Motor neuron (in vitro differentiated cells): ENCODE data around the gene CYP4A11. TPM values are rescaled to one million over a fixed set of nuclear protein-coding genes. Genes with fewer than 3 reads are reported as not detected.
"Not testable (repeated sequence)": the region's sequence is repeated elsewhere in the genome, so short reads cannot be mapped to it uniquely, and the experiment has no call there.

Experiments
- ATAC-seq, 8 experiments: fragments of 200-7000 bp; cut with Tn5 transposase; replicated peaks in 6 of 8; 2 replicates each; pipeline ENCODE4 v1.8.0; 2021; ENCODE audit warnings: mild to moderate bottlenecking in 8 of 8, moderate library complexity in 8 of 8
- H3K27ac ChIP-seq, 2 donors: fragments of 250-450 bp; sonication (Bioruptor Pico); 2 replicates each; pipeline ENCODE4 v1.9.0; 2021; ENCODE audit warnings: antibody characterized with exemption in 2 of 2, mild to moderate bottlenecking in 2 of 2, moderate library complexity in 1 of 2
- H3K4me1 ChIP-seq, 2 donors: fragments of 250-450 bp; sonication (Bioruptor Pico); replicated peaks in 1 of 2; 2 replicates each; pipeline ENCODE4 v1.6.1; 2021; ENCODE audit warnings: antibody characterized with exemption in 2 of 2, mild to moderate bottlenecking in 2 of 2, moderate library complexity in 1 of 2
- H3K4me3 ChIP-seq, 5 donors: fragments of 250-450 bp; sonication (Bioruptor Pico); 2 replicates each; pipeline ENCODE4 v1.9.0; 2021; ENCODE audit warnings: antibody characterized with exemption in 5 of 5, mild to moderate bottlenecking in 5 of 5, moderate library complexity in 4 of 5
- WGBS, 10 experiments: fragments of 450-650 bp; shearing (Covaris generic); methylation state at CpG; one replicate each; pipeline ENCODE4 v1.0.0; 2022; 5-methylcytosine and 5-hydroxymethylcytosine counted together
- in situ Hi-C, 9 experiments: fragments of 400-800 bp; cut with MboI; loops; one replicate each; pipeline ENCODE4 v1.15.0; 2021; ENCODE audit warnings: low sequenced_read_pairs in 9 of 9, low pct_unique_long_range_greater_than_20kb in 2 of 9; ENCODE audit not compliant: unreplicated experiment in 9 of 9
- total RNA-seq, 8 experiments: library from RNA; unstranded; fragments of 300-600 nt; gene quantifications; 2 replicates each; pipeline versions ENCODE4 v1.2.3 to v1.2.4, GENCODE V29; 2022

Gene CYP4A11, protein sequence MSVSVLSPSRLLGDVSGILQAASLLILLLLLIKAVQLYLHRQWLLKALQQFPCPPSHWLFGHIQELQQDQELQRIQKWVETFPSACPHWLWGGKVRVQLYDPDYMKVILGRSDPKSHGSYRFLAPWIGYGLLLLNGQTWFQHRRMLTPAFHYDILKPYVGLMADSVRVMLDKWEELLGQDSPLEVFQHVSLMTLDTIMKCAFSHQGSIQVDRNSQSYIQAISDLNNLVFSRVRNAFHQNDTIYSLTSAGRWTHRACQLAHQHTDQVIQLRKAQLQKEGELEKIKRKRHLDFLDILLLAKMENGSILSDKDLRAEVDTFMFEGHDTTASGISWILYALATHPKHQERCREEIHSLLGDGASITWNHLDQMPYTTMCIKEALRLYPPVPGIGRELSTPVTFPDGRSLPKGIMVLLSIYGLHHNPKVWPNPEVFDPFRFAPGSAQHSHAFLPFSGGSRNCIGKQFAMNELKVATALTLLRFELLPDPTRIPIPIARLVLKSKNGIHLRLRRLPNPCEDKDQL
- total RNA-seq = 1 to 10 TPM in 1 of 8 experiments, under 1 TPM in 5, not detected in 2; 0.15 to 1.0 (median 0.25) TPM

DNA sequence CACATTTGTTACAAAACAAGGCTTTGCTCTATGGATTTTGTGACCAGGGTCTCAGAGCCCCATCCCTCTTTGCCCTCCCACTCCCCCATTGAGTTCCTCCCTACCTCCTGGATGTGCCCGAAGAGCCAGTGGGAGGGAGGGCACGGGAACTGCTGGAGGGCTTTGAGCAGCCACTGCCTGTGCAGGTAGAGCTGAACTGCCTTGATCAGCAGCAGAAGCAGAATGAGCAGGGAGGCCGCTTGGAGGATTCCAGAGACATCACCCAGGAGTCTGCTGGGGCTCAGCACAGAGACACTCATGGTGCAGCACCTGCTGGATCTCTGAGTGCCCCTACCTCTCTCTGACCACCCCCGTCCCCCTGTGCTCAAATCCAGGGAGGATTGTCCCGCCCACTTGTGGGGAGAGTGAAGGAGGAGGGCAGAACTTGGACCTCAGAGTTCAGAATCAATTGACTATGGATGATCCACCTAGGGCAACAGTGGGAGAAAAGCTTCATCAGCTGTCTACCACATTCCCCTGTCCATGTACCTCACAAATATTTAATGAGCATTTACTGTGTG is at the start of gene CYP4A11:
CYP4A11 (minus strand) TSS at position 342 of the 560 bp plus-strand sequence; CDS start at position 299, 43 bp downstream.
- 35 to 86% methylated on average over 1 to 2 of the region's 5 CpGs; no CpG with 5 or more reads in 8 of the 10 experiments for WGBS, 10 experiments
- no peak within 1 kb of the TSS for H3K27ac ChIP-seq

DNA sequence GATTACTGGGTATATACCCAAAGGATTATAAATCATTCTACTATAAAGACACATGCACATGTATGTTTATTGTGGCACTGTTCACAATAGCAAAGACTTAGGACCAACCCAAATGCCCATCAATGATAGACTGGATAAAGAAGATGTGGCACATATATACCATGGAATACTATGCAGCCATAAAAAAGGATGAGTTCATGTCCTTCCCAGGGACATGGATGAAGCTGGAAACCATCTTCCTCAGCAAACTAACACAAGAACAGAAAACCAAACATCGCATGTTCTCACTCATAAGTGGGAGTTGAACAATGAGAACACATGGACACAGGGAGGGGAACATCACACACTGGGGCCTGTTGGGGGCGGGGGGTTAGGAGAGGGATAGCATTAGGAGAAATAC is 49.3 kb upstream of the CYP4A11 start:
- not testable (repeated sequence) for ATAC-seq, H3K4me1 ChIP-seq, H3K27ac ChIP-seq, H3K4me3 ChIP-seq
- 86% methylated on average over 1 of the region's 2 CpGs; no CpG with 5 or more reads in 9 of the 10 experiments for WGBS, 10 experiments
- in situ Hi-C loops = loop anchor here in 1 of 9 experiments (25.0 kb wide), 1 partner anchor 228 kb away; no protein-coding TSS in a partner anchor

More for the DNA sequence above, at the start of gene CYP4A11:
- ATAC-seq = no peak
- no peak within 1 kb of the TSS for H3K4me3 ChIP-seq
- in situ Hi-C loops = no loop called here
- H3K4me1 ChIP-seq = no peaks in the 10 kb centered on the region

DNA sequence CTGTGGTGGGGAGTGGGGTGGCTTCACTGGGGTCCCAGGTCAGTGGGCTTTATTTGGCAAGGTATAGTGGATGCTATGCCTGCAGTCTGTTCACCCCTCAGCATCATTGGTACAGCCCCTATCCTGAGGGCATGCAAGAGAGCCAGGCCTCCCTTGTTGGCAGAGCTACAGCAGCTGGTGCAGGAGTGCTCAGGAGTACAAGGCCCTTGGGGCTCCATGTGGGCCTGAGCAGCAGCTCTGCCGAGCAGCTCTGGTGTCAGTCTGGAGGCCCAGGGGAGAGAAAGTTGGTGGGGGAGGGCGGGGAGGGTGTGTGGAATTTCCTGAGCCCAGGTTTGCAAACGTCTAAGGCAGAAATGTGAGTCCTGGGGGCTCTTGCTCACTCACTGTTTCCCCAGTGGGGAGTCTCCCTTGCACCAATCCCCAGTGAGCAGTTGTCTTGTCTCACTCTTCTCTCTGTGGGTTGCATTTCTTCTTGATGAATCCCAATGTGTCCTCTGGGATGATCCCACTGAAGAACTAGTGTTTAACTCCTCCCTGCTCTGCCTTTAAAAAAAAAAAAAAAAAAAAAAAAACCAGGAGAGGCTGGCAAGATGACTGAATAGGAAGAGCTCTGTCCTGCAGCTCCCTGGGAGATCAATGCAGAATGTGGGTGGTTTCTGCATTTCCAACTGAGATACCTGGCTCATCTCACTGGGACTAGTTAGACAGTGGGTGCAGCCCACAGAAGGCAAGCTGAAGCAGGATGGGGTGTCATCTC is 42.7 kb upstream of the CYP4A11 start:
- WGBS, 10 experiments = no CpG with 5 or more reads among the region's 3 CpGs
- peak in 3 of 8 experiments; percentile 29 to 94 (median 64) for ATAC-seq
- H3K4me1 ChIP-seq = no peaks in the 10 kb centered on the region
- H3K4me3 ChIP-seq = no peak overlapping the region
- no peak overlapping the region for H3K27ac ChIP-seq
- in situ Hi-C loops = loop anchor here in 1 of 9 experiments (25.0 kb wide), 1 partner anchor 222 kb away; no protein-coding TSS in a partner anchor

DNA sequence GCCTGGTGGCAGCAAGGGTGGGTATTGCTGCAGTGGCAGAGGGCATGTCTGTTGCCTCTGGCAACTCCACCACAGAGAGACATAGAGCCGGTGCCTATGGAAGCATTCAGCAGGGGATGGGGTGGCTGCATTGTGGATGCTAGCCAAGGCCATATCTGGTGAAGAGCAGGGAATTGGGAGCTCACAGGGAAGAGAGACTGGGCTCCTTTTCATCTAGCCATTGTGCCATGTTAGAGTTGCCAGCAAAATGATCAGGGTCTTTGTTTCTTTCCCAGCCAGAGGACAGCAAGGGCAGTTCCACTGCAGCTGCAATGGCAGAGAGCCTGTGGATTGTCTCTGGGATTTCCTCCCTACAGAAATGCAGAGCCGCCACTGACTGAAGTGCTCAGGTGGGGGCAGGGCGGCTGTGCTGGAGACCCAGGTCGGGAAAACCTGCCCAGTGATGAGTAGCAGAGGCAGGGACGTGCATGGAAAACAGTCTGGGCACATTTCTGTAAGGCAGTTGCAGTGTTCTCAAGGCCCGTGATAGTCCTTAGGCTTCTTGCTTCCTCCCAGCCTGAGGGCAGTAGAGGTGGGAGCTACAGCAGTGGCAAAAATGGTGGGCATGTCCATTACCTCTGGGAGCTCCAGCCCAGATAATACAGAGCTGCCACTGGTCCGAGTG is 42.0 kb upstream of the CYP4A11 start:
- 0 to 50% (median 30%) methylated on average over 1 to 7 of the region's 7 CpGs; no CpG with 5 or more reads in 4 of the 10 experiments for WGBS, 10 experiments
- in situ Hi-C loops = loop anchor here in 1 of 9 experiments (25.0 kb wide), 1 partner anchor 221 kb away; no protein-coding TSS in a partner anchor
- ATAC-seq = peak in 1 of 8 experiments; percentile 63

DNA sequence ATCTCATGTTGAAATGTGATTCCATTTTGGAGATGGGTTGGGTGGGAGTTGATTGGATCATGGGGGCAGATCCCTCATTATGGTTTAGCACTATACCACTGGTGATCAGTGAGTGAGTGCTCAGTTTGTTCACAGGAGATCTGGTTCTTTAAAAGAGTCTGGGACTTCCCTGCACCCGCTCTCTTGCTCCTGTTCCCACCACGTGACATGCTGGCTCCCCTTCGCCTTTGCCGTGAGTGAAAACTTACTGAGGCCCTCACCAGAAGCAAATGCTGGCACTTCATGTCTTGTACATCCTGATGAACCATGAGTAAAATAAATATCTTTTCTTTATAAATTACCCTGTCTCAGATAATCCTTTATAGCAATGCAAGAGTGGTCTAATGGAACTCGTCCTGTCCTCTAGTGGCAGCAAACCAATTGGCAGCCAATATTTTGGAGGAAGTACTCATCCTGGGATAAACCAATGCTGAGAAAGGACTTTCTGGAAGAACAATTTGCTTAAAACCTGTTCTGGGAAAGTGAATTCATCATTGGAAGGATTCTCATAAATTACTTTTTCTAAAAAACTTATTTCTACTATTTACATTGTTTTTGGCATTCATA is 27.8 kb upstream of the CYP4A11 start:
- H3K27ac ChIP-seq = no peak overlapping the region
- WGBS, 10 experiments = 0 to 100% (median 68%) methylated on average over 1 to 5 of the region's 5 CpGs; no CpG with 5 or more reads in 2 of the 10 experiments
- peak in 3 of 8 experiments; percentile 32 to 47 (median 35) for ATAC-seq
- H3K4me1 ChIP-seq = no peaks in the 10 kb centered on the region
- no peak overlapping the region for H3K4me3 ChIP-seq
- in situ Hi-C loops = no loop called here

More for the DNA sequence above, 42.0 kb upstream of the CYP4A11 start:
- Histone ChIP-seq H3K4me1 (no peaks in the 10 kb centered on the region), H3K27ac (no peak overlapping the region), H3K4me3 (no peak overlapping the region)

DNA sequence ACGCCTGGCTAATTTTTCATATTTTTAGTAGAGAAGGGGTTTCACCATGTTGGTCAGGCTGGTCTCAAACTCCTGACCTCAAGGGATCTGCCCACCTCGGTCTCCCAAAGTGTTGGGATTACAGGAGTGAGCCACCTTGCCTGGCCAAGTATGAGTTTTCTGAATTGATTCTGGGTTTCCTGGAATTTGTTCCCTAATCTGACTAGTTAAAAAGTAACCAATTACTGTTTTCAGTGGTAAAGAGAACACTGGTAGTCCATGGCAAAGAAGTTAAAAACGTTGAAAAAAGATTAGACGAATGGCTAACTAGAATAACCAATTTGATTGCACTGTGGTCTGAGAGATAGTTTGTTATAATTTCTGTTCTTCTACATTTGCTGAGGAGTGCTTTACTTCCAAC is 21.0 kb upstream of the CYP4A11 start:
- H3K27ac ChIP-seq, H3K4me1 ChIP-seq, in situ Hi-C loops, ATAC-seq, H3K4me3 ChIP-seq: not testable (repeated sequence)
- WGBS, 10 experiments = 5 to 77% (median 48%) methylated on average over 1 to 4 of the region's 4 CpGs; no CpG with 5 or more reads in 2 of the 10 experiments

DNA sequence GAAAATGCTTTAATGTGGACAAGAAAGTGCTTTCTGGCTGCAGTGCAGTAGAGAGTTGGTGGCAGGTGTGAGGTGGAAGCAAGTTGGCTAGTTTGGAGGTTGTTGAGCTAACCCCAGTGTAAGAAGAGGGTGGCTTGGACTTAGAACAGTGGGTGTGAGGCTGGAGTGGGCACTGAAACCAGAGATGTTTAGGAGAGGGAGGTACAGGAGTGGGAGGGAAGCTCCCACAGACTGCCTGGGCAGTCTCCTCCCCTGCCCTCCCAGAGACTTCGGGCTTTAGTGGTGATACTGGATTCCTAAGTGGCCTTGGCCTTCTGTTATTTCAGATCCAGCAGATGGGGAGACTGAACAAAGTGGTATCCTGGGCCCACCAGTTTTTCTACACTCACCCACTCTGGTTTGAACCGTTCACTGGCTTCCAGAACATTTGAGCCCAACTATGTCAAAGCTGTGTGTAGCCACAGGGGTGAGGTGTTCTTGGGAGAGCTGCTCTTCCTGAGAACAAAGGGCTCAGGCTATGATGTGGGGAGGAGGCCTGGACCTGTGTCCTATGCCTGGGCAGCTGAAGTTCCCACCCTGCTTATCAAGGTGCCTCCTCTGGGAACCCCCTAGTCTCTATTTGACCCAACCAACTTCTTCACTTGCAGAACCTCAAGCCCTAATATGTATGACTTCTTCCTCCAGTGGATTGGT is 19.9 kb upstream of the CYP4A11 start:
- ATAC-seq = no peak
- Histone ChIP-seq H3K27ac (no peak overlapping the region), H3K4me3 (no peak overlapping the region), H3K4me1 (no peaks in the 10 kb centered on the region)
- 0 to 86% (median 58%) methylated on average over 1 to 2 of the region's 2 CpGs; no CpG with 5 or more reads in 4 of the 10 experiments for WGBS, 10 experiments
- in situ Hi-C loops = no loop called here

DNA sequence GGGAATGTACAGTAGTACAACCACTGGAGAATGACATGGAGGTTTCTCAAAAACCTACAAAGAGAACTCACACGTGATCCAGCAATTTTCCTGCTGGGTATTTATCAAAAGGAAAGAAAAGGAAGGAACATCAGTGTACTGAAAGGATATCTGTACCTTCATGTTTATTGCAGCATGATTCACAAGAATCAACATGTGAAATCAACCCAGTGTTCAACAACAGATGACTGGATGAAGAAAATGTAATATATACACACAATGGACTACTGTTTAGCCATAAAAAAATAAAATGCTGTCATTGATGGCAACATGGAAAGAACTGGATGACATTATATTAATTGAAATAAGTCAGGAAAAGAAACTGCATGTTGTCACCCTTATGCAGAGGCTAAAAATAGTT is 19.0 kb upstream of the CYP4A11 start:
- WGBS, 10 experiments = 0 to 100% (median 33%) methylated on average over 1 of the region's 1 CpG; no CpG with 5 or more reads in 1 of the 10 experiments
- Histone ChIP-seq H3K27ac (no peak overlapping the region), H3K4me1 (no peaks in the 10 kb centered on the region), H3K4me3 (no peak overlapping the region)
- no peak for ATAC-seq
- in situ Hi-C loops = no loop called here

DNA sequence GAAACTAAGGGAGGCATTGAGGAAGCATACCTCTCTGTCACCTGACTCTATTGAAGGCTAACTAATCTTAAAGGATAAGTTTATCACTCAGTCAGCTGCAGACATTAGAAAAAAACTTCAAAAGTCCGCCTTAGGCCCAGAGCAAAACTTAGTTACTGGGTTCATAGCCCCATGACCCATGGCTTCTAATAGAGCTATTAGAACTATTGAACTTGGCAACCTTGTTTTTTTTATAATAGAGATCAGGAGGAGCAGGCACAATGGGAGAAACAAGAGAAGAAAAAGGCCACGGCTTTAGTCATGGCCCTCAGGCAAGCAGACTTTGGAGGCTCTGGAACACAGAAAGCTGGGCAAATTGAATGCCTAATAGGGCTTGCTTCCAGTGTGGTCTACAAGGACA is 13.8 kb upstream of the CYP4A11 start:
- H3K27ac ChIP-seq, H3K4me1 ChIP-seq, ATAC-seq, in situ Hi-C loops, H3K4me3 ChIP-seq: not testable (repeated sequence)
- WGBS, 10 experiments = 0 to 72% (median 67%) methylated on average over 1 to 2 of the region's 2 CpGs; no CpG with 5 or more reads in 4 of the 10 experiments

DNA sequence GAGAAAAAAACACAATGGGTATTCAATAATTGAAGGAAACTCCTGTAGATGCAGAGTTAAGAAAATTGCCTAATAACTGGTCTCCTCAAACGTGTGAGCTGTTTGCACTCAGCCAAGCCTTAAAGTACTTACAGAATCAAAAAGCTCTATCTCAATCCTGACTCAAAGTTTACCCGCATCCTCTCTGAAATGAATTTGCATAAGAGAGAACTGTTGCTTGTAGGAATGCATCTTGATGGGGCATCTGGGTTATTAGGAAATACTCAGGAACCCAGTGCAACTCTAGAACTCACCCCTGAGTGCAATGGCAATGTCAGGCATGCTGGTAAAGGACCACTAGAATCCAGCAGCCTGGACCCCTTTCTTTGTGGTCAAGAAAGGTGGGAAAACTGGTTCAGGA is 12.6 kb upstream of the CYP4A11 start:
- H3K27ac ChIP-seq, H3K4me3 ChIP-seq, H3K4me1 ChIP-seq, ATAC-seq, in situ Hi-C loops: not testable (repeated sequence)
- 0 to 100% (median 60%) methylated on average over 1 to 2 of the region's 2 CpGs; no CpG with 5 or more reads in 5 of the 10 experiments for WGBS, 10 experiments

DNA sequence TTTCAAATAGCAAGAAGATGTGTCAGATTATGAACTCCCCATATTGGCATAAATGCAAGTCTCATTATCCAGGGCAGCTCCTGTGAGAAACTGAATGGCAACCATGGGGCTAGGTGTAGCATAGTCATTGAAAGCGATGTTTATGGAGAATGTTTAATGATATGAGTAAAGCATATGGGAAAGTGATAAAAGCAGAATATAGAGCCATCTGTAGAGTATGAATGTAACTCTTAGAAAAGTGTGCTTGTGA is 8.1 kb upstream of the CYP4A11 start:
- H3K4me3 ChIP-seq, in situ Hi-C loops, H3K4me1 ChIP-seq, H3K27ac ChIP-seq: not testable (repeated sequence)
- WGBS, 10 experiments = 29 to 100% (median 100%) methylated on average over 1 of the region's 1 CpG; no CpG with 5 or more reads in 7 of the 10 experiments
- peak in 3 of 8 experiments; percentile 25 to 68 (median 64) for ATAC-seq
